HepG2 (cell line): ENCODE results near the gene PAM16. TPM values are rescaled to one million over a fixed set of nuclear protein-coding genes. Genes with fewer than 3 reads are reported as not detected.

Experiments used
- BCL6 ChIP-seq: IDR thresholded peaks from 2 replicates; pipeline ENCODE4 v1.6.1; 2016; ENCODE audit warnings: missing genetic modification reagents, missing compliant biosample characterization
- ETV5 ChIP-seq: IDR thresholded peaks from 2 replicates; pipeline ENCODE4 v1.6.1; 2018; ENCODE audit warnings: missing biosample characterization, missing genetic modification reagents, inconsistent platforms, borderline replicate concordance
- ISX ChIP-seq: sonication (generic); formaldehyde crosslinking; conservative IDR thresholded peaks from 2 replicates; pipeline ENCODE4 v1.5.0; 2020; ENCODE audit warnings: missing genetic modification reagents
- KLF12 ChIP-seq: sonication (generic); formaldehyde crosslinking; IDR thresholded peaks from 2 replicates; pipeline ENCODE4 v1.4.0; 2020; ENCODE audit warnings: missing genetic modification reagents, borderline replicate concordance
- MBD4 ChIP-seq: IDR thresholded peaks from 2 replicates; pipeline ENCODE4 v1.6.1; 2012; ENCODE audit warnings: low read length, inconsistent platforms, borderline replicate concordance
- MED8 ChIP-seq: sonication (generic); formaldehyde crosslinking; IDR thresholded peaks from 2 replicates; pipeline ENCODE4 v1.8.1; 2023; ENCODE audit warnings: mild to moderate bottlenecking, missing genetic modification reagents; ENCODE audit not compliant: insufficient replicate concordance
- NR2F6 ChIP-seq, 2 experiments: IDR thresholded peaks; 2 replicates each; pipeline ENCODE4 v1.6.1; 2016; ENCODE audit warnings: antibody characterized with exemption in 1 of 2, mild to moderate bottlenecking in 1 of 2
- POGZ ChIP-seq: sonication (generic); formaldehyde crosslinking; IDR thresholded peaks from 2 replicates; pipeline ENCODE4 v1.4.0; 2020; ENCODE audit warnings: mild to moderate bottlenecking, missing genetic modification reagents
- SCMH1 ChIP-seq: sonication (generic); formaldehyde crosslinking; IDR thresholded peaks from 2 replicates; pipeline ENCODE4 v1.9.0; 2021; ENCODE audit warnings: missing genetic modification reagents, mild to moderate bottlenecking, borderline replicate concordance
- SIN3B ChIP-seq: fragments of 150-350 bp; IDR thresholded peaks from 2 replicates; pipeline ENCODE4 v1.6.1; 2014; ENCODE audit warnings: low read length
- SMAD1 ChIP-seq: sonication (generic); formaldehyde crosslinking; IDR thresholded peaks from 2 replicates; pipeline ENCODE4 v1.4.0; 2020; ENCODE audit warnings: missing genetic modification reagents, low read depth, mild to moderate bottlenecking, borderline replicate concordance
- SNAI1 ChIP-seq: sonication (generic); formaldehyde crosslinking; IDR thresholded peaks from 2 replicates; pipeline ENCODE4 v1.5.0; 2020; ENCODE audit warnings: mild to moderate bottlenecking, missing genetic modification reagents, borderline replicate concordance
- TEAD2 ChIP-seq: sonication (generic); formaldehyde crosslinking; IDR thresholded peaks from 2 replicates; pipeline ENCODE4 v1.9.0; 2021; ENCODE audit warnings: missing genetic modification reagents
- TEAD3 ChIP-seq: optimal IDR thresholded peaks from 2 replicates; pipeline ENCODE3; 2016; ENCODE audit warnings: borderline replicate concordance
- ZNF367 ChIP-seq: sonication (generic); formaldehyde crosslinking; IDR thresholded peaks from 2 replicates; pipeline ENCODE4 v1.4.0; 2020; ENCODE audit warnings: missing genetic modification reagents, borderline replicate concordance
- ZNF768 ChIP-seq: sonication (generic); formaldehyde crosslinking; IDR thresholded peaks from 2 replicates; pipeline ENCODE4 v1.4.0; 2020; ENCODE audit warnings: missing genetic modification reagents
- polyA plus RNA-seq, 8 experiments: library from polyadenylated mRNA; depleted of rRNA in 3 of 8; stranded (reverse) in 7 of 8; unstranded in 1 of 8; fragments of >200 nt; fragmentation: Illumina TruSeq in 4 of 8; extraction: Trizol in 4 of 8; gene quantifications; 2 replicates each; pipeline versions ENCODE4 v1.2.1 to v1.2.3, GENCODE V29; 2011 to 2016; ENCODE audit warnings: low read depth in 4 of 8, missing spikeins in 1 of 8, mixed read lengths in 1 of 8; ENCODE audit not compliant: insufficient read depth in 1 of 8
- total RNA-seq, 5 experiments: library from RNA; depleted of rRNA; stranded (reverse); fragments of >200 nt; fragmentation: Illumina TruSeq; extraction: Trizol; gene quantifications; 2 replicates each; pipeline ENCODE4 v1.2.3, GENCODE V29; 2016; ENCODE audit warnings: low read depth in 1 of 5
- TF ChIP-seq, protein P1 (sequence below): sonication (generic); formaldehyde crosslinking; IDR thresholded peaks from 2 replicates; pipeline ENCODE4 v1.8.0; 2022; ENCODE audit warnings: mild to moderate bottlenecking, missing genetic modification reagents; ENCODE audit not compliant: insufficient replicate concordance
- TF ChIP-seq, protein P2 (sequence below): sonication (generic); formaldehyde crosslinking; IDR thresholded peaks from 2 replicates; pipeline ENCODE4 v1.5.0; 2020; ENCODE audit warnings: mild to moderate bottlenecking, missing genetic modification reagents
- TF ChIP-seq, protein P3 (sequence below): sonication (generic); formaldehyde crosslinking; IDR thresholded peaks from 2 replicates; pipeline ENCODE4 v1.5.0; 2020; ENCODE audit warnings: mild to moderate bottlenecking, low read depth, missing genetic modification reagents, borderline replicate concordance
- TF ChIP-seq, protein P4 (sequence below): sonication (generic); formaldehyde crosslinking; IDR thresholded peaks from 2 replicates; pipeline ENCODE4 v1.9.0; 2022; ENCODE audit warnings: low read depth, missing genetic modification reagents
- TF ChIP-seq, protein P5 (sequence below): sonication (generic); formaldehyde crosslinking; IDR thresholded peaks from 2 replicates; pipeline ENCODE4 v1.8.0; 2022; ENCODE audit warnings: missing genetic modification reagents, mild to moderate bottlenecking, inconsistent platforms, borderline replicate concordance
- TF ChIP-seq, protein P6 (sequence below): sonication (generic); formaldehyde crosslinking; IDR thresholded peaks from 2 replicates; pipeline ENCODE4 v1.5.1; 2020; ENCODE audit warnings: mild to moderate bottlenecking, moderate library complexity, missing genetic modification reagents

The PAM16 gene
- total and polyA plus RNA-seq, 2 of the 13 experiments (the other 11 are each of a cell fraction or from before 2014, with no cell fraction given): 51.5 to 51.8 TPM

DNA sequence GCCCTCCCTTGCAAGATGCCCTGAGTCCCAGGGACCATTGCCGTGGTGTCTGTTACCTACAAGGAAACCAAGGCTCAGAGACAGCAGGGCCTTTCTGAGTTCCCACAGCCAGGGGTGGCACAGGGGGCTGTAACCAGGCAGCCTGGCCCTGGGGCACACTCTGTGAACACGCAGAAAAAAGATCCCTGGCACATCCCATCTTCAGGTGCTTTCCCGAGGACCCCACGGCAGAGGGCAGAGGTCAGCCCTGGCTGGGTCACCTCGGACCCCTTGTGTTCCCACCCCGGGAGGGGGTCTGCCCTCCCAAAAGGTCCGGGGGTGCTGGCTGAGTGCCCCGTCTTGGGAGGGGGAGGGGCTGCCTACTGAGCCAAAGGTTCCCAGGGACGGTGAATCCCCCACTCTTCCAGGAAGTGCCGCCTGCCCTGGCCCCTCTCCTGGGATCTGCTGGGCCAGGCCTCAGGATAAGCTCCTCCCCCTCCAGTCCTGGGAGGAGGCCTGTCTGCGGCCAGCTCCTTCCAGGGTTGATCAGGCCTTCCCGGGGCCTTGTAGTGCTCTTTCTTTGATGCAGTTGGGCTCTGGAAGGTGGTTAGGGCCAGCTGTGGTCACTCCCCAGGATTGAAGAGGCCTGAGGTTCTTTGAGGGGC, 27.2 kb downstream of the PAM16 start (continued):
- TF ChIP-seq POGZ (no peak), TEAD3 (CRISPR knock-in tag) (no peak), SIN3B (no peak), MBD4 (no peak), ETV5 (CRISPR knock-in tag) (peak; percentile 34; the same call in 1 of the 2 replicates), TEAD2 (CRISPR knock-in tag) (no peak), ZNF367 (CRISPR knock-in tag) (no peak), NR2F6 (IDR thresholded peaks at IDR 0.05) (no peak), NR2F6 (CRISPR knock-in tag; IDR thresholded peaks at IDR 0.05) (peak; percentile 4; the same call in 1 of the 2 replicates), KLF12 (no peak), BCL6 (0 out of 2 replicates have a peak, but pooled peaks have one; percentile 10), SNAI1 (CRISPR knock-in tag) (no peak), MED8 (CRISPR knock-in tag) (no peak), SMAD1 (CRISPR knock-in tag) (no peak), SCMH1 (CRISPR knock-in tag) (no peak), ZNF768 (CRISPR knock-in tag) (no peak), ISX (no peak)
- TF ChIP-seq, protein P1, sequence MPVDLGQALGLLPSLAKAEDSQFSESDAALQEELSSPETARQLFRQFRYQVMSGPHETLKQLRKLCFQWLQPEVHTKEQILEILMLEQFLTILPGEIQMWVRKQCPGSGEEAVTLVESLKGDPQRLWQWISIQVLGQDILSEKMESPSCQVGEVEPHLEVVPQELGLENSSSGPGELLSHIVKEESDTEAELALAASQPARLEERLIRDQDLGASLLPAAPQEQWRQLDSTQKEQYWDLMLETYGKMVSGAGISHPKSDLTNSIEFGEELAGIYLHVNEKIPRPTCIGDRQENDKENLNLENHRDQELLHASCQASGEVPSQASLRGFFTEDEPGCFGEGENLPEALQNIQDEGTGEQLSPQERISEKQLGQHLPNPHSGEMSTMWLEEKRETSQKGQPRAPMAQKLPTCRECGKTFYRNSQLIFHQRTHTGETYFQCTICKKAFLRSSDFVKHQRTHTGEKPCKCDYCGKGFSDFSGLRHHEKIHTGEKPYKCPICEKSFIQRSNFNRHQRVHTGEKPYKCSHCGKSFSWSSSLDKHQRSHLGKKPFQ (CRISPR knock-in tag): no peak
- TF ChIP-seq, protein P2, sequence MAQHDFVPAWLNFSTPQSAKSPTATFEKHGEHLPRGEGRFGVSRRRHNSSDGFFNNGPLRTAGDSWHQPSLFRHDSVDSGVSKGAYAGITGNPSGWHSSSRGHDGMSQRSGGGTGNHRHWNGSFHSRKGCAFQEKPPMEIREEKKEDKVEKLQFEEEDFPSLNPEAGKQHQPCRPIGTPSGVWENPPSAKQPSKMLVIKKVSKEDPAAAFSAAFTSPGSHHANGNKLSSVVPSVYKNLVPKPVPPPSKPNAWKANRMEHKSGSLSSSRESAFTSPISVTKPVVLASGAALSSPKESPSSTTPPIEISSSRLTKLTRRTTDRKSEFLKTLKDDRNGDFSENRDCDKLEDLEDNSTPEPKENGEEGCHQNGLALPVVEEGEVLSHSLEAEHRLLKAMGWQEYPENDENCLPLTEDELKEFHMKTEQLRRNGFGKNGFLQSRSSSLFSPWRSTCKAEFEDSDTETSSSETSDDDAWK (CRISPR knock-in tag): no peak
- TF ChIP-seq, protein P3, sequence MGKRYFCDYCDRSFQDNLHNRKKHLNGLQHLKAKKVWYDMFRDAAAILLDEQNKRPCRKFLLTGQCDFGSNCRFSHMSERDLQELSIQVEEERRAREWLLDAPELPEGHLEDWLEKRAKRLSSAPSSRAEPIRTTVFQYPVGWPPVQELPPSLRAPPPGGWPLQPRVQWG: no peak
- TF ChIP-seq, protein P4, sequence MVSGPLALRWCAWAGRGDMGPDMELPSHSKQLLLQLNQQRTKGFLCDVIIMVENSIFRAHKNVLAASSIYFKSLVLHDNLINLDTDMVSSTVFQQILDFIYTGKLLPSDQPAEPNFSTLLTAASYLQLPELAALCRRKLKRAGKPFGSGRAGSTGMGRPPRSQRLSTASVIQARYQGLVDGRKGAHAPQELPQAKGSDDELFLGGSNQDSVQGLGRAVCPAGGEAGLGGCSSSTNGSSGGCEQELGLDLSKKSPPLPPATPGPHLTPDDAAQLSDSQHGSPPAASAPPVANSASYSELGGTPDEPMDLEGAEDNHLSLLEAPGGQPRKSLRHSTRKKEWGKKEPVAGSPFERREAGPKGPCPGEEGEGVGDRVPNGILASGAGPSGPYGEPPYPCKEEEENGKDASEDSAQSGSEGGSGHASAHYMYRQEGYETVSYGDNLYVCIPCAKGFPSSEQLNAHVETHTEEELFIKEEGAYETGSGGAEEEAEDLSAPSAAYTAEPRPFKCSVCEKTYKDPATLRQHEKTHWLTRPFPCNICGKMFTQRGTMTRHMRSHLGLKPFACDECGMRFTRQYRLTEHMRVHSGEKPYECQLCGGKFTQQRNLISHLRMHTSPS (CRISPR knock-in tag): 0 out of 2 replicates have a peak, but pooled peaks have one; percentile 39
- TF ChIP-seq, protein P5, sequence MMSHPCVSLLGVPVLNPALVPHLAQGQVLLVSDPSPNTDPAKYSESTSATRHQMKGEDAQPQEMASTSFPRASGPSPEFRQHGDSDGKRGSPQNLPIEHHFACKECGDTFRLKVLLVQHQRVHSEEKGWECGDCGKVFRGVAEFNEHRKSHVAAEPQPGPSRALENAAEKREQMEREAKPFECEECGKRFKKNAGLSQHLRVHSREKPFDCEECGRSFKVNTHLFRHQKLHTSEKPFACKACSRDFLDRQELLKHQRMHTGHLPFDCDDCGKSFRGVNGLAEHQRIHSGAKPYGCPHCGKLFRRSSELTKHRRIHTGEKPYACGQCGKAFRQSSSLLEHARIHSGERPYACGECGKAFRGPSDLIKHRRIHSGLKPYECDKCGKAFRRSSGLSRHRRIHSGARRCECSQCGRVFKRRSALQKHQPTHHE: no peak
- TF ChIP-seq, protein P6, sequence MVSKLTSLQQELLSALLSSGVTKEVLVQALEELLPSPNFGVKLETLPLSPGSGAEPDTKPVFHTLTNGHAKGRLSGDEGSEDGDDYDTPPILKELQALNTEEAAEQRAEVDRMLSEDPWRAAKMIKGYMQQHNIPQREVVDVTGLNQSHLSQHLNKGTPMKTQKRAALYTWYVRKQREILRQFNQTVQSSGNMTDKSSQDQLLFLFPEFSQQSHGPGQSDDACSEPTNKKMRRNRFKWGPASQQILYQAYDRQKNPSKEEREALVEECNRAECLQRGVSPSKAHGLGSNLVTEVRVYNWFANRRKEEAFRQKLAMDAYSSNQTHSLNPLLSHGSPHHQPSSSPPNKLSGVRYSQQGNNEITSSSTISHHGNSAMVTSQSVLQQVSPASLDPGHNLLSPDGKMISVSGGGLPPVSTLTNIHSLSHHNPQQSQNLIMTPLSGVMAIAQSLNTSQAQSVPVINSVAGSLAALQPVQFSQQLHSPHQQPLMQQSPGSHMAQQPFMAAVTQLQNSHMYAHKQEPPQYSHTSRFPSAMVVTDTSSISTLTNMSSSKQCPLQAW (CRISPR knock-in tag): peak; percentile 23; the same call in 1 of the 2 replicates
